Ishikawa (cell line): ENCODE results near the gene PTBP3.

Experiments used
- CEBPB ChIP-seq: IDR thresholded peaks from 2 replicates; pipeline ENCODE4 v1.6.1; 2012
- EP300 ChIP-seq: IDR thresholded peaks from 2 replicates; pipeline ENCODE4 v1.6.1; 2012; ENCODE audit warnings: borderline replicate concordance
- RAD21 ChIP-seq: IDR thresholded peaks from 2 replicates; pipeline ENCODE4 v1.6.1; 2012; ENCODE audit warnings: low read depth
- TAF1 ChIP-seq: IDR thresholded peaks from 2 replicates; pipeline ENCODE4 v1.6.1; 2012; ENCODE audit warnings: low read depth, mild to moderate bottlenecking
- TCF12 ChIP-seq: IDR thresholded peaks from 2 replicates; pipeline ENCODE4 v1.6.1; 2012; ENCODE audit warnings: low read depth
- ZBTB7A ChIP-seq: IDR thresholded peaks from 2 replicates; pipeline ENCODE4 v1.6.1; 2012; ENCODE audit warnings: low read depth
- TF ChIP-seq, protein P1 (sequence below): IDR thresholded peaks from 2 replicates; pipeline ENCODE4 v1.6.1; 2012
- TF ChIP-seq, protein P2 (sequence below): IDR thresholded peaks from 2 replicates; pipeline ENCODE4 v1.6.1; 2012; ENCODE audit warnings: low read depth, mild to moderate bottlenecking
- TF ChIP-seq, protein P3 (sequence below): IDR thresholded peaks from 2 replicates; pipeline ENCODE4 v1.6.1; 2012

DNA sequence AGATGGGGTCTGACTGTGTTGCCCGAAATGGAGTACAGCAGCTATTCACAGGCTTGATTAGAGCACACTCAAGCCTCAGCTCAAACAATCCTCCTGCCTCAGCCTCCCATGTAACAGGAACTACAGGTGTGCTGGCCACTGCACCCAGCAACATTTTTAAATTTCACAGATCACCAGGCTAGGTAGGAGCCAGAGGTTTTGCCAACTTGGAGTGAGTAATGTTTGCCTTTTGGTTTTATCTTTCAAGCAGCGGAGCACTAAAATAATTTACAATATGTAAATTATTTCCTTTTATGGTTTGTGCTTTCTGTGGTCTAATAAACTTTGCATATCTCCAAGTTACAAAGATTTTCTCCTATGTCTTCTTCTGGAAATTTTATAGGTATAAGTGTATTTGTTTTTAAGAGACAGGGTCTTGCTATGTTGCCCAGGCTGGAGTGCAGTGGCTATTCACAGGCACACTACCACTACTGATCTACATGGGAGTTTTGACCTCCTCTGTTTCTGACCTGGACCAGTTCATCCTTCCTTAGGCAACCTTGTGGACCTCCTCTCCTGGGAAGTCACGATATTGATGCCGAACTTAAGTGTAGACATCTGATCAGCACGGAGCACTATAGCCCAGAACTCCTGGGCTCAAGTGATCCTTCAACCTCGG, 91.1 kb downstream of the PTBP3 start:
- no peak for TF ChIP-seq CEBPB
- no peak for TF ChIP-seq RAD21
- TF ChIP-seq EP300, result no peak
- TF ChIP-seq, protein P1, sequence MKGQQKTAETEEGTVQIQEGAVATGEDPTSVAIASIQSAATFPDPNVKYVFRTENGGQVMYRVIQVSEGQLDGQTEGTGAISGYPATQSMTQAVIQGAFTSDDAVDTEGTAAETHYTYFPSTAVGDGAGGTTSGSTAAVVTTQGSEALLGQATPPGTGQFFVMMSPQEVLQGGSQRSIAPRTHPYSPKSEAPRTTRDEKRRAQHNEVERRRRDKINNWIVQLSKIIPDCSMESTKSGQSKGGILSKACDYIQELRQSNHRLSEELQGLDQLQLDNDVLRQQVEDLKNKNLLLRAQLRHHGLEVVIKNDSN, result no peak
- no peak for TF ChIP-seq TAF1
- TF ChIP-seq, protein P2, sequence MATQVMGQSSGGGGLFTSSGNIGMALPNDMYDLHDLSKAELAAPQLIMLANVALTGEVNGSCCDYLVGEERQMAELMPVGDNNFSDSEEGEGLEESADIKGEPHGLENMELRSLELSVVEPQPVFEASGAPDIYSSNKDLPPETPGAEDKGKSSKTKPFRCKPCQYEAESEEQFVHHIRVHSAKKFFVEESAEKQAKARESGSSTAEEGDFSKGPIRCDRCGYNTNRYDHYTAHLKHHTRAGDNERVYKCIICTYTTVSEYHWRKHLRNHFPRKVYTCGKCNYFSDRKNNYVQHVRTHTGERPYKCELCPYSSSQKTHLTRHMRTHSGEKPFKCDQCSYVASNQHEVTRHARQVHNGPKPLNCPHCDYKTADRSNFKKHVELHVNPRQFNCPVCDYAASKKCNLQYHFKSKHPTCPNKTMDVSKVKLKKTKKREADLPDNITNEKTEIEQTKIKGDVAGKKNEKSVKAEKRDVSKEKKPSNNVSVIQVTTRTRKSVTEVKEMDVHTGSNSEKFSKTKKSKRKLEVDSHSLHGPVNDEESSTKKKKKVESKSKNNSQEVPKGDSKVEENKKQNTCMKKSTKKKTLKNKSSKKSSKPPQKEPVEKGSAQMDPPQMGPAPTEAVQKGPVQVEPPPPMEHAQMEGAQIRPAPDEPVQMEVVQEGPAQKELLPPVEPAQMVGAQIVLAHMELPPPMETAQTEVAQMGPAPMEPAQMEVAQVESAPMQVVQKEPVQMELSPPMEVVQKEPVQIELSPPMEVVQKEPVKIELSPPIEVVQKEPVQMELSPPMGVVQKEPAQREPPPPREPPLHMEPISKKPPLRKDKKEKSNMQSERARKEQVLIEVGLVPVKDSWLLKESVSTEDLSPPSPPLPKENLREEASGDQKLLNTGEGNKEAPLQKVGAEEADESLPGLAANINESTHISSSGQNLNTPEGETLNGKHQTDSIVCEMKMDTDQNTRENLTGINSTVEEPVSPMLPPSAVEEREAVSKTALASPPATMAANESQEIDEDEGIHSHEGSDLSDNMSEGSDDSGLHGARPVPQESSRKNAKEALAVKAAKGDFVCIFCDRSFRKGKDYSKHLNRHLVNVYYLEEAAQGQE, result no peak
- TF ChIP-seq TCF12, result no peak
- TF ChIP-seq, protein P3, sequence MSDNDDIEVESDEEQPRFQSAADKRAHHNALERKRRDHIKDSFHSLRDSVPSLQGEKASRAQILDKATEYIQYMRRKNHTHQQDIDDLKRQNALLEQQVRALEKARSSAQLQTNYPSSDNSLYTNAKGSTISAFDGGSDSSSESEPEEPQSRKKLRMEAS, result no peak
- no peak for TF ChIP-seq ZBTB7A
